NCI-H2196 treated with DMSO at 0.1 percent for 48 hours (cell line): Measurements from ENCODE around the gene FRMPD4.

Source experiments
- DNase-seq: peaks from one replicate; lab custom pipeline; 2025; ENCODE audit not compliant: unreplicated experiment; lab: John Stamatoyannopoulos, UW

FRMPD4 gene

DNA sequence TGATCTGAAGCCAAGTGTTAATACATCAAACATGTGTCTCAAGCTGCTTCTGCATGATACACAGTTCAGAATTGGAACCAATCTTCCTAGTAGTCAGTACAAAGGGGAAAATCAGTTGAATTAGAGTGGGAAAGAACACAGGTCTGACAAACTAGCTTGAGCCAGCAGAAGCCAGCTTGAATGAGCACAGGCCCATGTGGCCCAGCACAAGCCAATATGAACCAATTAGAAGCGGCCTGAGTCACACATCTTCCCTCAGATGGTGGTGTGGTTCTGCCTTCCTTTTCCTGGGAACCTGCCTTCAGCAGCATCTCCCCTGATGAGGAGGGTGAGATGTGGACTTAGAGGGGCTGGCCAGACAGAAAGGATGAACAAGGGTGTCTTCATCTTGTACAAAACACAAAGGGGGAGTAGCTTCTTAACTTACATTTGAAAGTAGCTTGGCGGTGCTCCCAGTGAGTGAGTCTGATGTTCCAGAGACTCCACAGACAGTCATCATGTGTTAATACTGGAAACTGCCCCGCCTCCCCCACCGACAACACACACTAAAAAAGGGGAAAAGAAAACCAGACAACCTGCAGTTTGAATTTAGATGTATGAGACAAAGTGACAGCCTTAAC is 72.0 kb downstream of the FRMPD4 start:
- no peak for DNase-seq

DNA sequence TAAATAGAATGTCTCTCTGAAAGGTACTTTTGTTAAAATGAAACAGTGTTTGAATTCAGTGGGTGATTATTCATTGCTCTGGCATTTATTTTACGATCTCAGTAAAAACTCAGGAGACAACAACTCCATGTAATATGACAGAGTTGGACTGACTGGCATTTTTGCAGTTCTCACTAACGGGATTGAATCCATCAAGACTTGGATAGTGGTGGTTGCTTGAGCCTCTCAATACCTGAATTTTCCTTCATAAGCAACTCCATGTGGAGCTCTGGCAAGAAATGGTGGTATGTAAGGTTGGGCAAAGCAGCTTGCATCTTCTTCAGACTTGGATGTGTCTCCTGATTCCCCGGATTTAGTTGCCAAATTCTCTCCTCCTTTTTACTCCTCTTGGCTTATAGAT is 72.7 kb downstream of the FRMPD4 start:
- DNase-seq: no peak

DNA sequence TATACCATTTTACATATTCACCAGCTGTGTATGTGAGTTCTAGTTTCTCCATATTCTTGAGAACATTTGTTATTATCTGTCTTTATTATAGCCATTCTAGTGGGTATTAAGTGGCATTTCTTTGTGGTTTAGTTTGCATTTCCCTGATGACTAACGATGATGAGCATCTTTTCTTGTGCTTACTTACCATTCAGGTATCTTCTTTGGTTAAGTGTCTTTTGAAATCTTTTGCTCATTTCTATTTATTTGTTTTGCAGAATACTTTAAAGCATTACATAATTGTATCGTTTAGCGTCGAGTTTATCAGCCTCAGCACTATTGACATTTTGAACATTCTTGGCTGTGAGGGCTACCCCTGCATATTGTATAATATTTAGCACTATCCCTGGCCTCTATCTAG is 85.4 kb downstream of the FRMPD4 start:
- DNase-seq: no peak

DNA sequence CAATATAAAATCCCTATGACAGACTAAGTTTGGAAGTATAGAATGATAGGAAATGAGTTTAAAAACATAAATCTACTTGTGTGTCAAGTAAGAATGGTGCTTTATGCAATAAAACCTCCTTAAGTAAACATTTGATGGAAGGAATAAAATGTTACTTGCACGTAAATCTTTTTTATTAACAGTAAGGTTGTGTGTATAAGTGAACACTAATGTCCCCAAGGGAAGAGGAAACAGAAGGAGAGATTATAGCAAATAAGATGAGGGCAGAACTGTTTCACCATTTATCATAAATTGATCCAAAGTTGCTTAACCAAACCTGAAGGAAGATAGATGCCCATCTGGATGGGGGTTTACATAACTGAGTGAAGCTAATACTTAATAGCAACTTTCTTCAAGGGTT is 86.8 kb downstream of the FRMPD4 start:
- no peak for DNase-seq

DNA sequence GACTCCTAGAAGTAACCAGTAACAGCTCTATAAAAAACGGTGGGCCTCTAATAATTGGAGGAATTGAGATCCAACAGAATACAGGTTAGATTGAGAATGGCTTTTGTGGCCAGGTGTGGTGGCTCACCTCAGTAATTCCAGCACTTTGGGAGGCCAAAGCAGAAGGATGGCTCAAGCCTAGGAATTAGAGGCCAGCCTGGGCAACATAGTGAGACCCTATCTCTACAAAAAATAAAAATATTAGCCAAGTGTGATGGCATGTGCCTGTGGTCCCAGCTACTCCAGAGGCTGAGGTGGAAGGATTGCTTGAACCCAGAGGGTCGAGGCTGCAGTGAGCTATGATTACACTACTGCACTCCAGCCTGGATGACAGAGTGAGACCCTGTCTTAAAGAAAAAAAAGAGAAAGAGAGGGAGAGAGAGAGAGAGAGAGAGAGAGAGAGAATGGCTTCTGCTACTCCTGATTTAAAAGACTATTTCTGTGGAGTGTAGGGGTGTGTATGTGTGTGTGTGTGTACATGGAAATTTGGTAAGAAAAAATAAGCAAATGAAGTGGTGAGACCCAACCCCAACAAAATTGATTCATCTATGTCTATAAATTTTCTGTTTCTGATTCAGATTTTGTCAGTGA is 89.3 kb downstream of the FRMPD4 start:
- no peak for DNase-seq

DNA sequence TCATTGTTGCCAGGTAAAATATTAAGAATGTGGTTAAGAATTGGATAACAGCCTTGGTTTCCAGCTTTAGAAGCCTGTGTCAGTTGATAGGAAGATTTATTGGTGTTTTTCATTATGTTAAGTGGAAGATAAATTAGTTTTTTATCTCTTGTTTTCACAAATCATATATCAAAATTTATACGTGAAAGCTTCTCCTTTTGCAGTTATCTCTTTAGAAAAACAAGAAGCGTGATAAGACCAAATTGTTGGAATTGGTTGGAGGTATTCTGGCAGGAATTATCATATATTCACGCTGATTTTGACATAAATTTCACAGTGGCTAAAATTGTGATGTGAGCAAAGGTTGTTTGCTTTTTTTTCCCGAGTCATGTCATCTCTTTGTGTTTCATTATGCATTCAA is 90.6 kb downstream of the FRMPD4 start:
- no peak for DNase-seq

DNA sequence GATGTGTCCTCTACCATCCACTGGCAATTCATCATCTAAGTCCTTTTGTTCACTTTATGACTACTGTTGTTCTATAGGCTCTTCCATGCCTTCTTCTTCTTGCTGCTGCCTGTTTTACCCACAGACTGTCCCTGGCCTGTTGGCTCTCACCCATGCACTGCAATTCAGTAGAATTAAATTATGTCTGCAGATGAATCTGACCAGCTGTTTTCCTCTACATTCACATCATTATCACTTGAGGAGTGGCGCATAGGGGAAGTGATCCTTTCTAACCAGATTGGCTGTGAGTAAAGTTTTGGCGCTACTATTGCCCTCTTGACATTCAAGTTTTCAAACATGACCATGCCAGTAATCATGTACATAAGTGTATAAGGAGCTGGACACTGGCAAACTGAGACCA is 91.7 kb downstream of the FRMPD4 start:
- DNase-seq: no peak

DNA sequence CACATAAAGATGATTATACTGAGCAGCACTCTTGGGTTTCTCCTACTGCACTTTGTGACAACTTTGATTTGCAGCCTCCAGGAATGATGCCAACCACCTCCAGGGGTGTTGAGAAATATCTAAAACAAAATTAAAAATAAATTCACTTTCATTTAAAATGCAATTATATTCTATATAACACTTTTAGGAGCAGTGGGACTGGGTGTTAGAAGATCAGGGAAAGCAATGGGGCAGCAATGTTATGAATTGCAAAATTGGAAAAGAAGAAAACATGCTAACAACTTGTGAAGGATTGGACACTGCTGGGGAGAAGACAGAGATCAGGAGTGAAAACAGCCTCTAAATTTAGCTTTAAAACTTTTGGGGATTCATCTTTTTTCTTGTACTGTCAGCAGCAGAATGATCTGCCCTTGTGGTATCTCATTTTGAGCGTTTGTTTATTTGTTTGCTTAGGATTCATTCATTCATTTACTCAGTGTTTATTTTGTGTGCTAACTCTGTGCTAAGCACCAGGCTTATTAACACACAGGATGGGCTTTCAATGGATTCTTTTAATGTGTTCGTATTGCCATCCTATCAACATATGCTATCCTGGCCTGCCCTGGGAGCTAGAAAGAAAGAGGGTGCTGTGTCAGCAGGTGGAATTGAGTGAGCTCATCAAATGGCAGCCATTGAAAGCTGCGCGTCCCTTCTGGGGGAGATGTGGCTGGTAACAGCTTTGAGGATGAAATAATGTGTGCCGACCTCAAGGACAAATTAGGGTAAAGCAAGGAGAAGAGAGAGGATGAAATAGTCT is 96.5 kb downstream of the FRMPD4 start:
- DNase-seq: no peak

DNA sequence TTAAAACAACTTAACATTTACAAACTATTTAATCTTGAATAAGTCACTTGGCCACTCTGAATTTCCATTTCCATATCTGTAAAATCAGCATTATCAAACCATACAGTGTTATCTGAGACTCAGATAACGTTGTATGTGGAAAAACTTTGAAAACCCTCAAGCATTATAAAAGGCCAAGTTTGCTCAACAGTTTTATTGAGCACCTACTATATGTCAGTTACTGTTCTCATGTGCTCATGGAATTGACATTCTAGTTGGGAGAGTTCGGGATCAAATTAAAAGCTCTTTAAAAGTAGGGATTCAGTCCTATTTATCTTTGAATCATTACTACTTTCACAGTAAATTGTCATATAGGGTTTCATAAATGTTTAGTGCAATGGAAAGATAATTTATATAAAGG is 97.9 kb downstream of the FRMPD4 start:
- DNase-seq: no peak

DNA sequence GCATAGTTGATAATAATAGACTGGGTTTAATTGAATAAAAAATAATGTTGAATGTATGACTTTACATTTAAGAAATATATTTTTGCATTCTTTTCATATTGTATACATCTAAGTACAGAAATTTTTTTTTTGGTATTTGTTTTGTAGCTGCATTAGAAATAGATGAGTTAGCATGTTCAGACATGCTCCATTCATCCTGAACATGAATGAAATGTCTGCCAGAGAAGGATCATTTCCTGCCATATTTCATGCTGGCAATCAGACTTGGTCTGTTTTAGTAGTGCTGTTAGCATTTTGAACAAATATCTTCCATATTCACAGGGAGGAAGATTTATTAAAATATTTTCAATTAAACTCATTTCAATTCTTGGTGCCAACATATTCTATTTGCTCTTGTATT is 98.9 kb downstream of the FRMPD4 start:
- DNase-seq: no peak

DNA sequence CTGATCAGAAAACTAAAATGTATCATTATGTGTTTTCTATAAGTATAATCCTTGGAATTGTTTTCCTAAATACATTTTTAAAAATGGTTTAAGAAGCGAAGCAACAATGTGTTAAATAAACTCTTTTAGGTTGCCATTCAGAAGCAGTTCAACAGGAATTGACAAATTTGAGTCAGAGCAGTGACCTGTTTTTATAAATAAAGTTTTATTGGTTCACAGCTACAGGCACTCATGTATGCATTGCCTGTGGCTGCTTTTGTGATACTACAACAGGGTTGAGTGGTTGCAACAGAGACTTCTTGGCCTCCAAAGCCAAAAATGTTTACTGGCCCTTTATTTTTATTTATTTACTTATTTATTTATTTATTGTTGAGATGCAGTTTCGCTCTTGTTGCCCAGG is 99.5 kb downstream of the FRMPD4 start:
- no peak for DNase-seq

DNA sequence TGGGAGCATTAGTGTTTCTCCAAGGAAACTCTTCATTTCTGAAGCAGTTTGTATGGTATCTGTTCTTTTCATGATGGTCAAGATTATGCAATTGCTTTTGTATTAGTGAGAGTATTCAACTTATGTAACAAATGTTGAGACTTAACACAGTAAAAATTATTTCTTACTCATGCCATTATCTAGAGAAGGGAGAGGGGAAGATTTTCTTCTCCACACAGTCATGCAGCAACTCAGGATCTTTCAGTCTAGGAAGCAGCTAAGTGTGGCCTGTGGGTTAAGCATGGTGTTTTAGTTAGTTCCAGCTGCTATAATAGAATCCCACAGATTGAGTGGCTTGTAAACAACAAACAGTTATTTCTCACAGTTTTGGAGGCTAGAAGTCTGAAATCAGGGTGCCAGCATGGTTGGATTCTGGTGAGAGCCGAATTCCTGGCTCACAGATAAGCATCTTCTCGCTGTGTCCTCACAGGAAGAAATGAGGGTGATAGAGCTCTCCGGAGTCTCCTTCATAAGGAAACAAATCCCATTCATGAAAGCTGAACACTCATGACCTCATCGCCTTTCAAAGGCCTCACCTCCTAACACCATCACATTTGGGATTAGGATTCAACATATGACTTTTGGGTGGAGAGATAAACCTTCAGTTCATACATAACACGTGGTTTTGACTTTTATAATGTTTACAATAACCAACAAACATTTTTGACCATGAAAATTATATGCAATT is 101.2 kb downstream of the FRMPD4 start:
- DNase-seq: no peak

DNA sequence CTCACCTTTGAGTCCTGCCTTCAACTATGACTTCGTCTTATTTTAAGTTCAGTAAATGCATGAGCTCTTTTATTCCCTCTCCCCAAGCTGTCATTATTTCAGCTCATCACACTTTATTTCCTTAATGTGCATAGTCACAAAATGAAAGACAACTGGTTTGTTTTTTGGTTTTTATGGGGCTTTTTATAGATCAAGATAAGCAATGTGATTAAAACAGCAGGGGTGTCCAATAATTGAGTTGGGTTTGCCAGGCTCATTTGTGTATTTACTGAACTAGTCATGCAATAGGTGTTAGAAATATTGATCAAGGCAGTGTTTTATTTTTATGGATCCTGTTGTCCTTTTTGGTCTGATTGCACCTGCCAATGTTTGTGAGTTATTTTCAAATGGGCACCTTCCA is 102.2 kb downstream of the FRMPD4 start:
- DNase-seq: no peak

DNA sequence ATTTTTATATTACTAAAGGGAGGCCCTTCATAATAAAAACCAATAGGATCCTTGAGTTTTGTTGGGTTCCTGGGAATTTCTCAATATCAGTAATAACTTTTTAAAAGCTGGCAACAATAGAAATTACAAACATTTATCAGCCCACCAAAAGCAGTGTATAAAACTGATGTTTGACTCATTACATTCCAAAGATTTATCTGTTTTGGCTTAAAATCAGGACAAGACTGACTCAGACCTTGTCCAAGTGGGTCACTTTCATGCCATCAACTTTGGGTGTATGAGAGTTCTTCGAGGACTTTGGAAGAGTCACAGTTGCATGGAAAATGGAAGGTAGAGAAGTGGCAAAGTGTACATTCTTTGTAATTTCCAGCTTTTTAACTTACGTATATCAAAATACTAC is 102.8 kb downstream of the FRMPD4 start:
- DNase-seq: no peak

DNA sequence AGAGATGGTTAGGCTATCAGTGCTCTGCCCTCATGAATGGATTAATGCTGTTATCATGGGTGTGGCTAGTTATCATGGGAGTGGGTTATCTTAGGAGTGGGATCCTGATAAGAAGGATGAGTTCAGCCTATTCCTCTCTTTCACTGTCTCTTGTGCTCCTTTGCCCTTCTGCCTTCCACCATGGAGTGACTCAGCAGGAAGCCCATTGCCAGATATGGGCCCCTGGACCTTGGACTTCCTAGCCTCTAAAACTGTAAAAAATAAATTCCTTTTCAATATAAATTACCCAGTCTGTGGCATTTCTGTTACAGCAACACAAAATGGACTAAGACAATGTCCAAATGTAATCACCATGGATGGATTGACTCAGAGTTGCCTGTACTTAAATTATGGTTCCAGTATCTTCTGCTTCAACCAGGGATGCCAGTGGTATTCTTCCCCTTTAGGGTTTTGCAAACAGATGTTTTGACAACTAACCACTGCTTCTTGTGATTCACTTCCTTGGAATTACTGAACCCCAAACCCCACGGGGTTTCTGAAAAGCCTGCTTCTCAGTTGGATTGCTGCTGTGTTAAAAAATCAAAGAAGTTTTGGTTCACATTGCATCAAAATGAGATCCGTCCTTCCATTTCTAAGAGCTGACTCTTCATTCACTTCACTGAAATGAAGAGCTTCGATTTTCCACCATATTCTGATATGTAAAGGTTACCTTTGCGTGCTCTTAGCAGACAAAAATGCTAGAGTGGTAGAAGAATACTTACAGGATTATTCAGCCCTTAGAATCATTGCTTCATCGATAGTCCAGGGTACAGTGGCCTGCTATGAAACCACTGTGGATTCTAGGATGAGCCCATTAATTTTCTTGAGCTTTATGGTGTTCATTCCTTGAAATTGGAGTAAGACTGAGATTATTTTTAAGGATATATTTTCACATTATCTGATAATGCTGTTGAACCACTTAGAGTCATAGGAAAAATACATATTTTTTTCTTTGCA is 107.7 kb downstream of the FRMPD4 start:
- DNase-seq: no peak

DNA sequence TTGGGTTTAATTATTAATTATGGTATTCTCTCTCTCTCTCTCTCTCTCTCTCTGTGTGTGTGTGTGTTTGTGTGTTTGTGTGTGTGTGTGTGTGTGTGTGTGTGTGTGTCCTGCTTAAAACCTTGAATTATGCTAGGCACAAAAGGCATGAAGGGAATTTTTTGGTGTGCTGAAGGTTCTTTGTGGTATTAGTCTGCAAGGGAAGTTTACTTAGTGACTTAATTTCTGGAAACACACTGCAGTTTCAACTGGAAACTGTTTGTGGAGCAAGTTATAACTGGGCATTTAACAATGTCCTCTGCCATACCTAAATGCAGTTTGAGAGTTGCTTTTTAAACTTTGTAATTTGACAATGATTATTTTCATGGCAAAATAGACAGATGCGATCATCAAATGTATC is 111.7 kb downstream of the FRMPD4 start:
- no peak for DNase-seq

DNA sequence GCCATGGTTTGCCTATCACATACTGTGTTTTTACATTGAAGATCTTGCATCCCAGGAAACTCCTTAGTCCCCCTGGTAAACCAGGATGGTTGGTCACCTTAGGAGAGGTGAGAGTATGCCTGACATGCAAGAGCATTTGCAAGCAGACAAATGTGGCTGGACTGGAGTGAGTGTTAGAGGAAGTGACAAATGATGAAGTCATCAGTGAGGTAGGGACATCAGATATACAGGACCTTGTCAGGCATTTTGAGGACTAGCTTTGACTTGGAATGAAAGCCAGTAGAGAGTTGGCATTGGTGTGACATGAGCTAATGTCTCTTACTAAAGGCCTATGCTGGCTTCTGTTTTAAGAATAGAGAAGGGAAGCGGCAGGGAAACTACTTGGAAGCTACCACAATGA is 124.9 kb downstream of the FRMPD4 start:
- DNase-seq: no peak

DNA sequence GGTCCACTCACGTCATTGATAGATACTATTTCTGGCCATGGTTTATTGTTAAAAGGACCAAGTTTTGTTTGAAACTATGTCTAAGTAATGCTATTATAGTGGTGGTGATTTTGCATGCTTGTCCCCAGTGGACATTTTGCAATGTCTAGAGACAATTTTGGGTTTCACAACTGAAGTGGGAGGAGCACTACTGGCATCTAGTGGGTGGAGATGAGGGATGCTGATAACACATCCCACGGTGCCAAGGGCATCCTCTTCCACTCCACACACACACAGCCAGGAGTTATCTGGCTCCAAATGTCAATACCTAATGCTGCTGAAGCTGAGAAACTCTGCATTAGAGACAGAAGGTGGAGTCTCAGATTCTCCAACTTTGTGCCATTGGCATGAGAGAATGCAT is 131.2 kb downstream of the FRMPD4 start:
- DNase-seq: no peak

DNA sequence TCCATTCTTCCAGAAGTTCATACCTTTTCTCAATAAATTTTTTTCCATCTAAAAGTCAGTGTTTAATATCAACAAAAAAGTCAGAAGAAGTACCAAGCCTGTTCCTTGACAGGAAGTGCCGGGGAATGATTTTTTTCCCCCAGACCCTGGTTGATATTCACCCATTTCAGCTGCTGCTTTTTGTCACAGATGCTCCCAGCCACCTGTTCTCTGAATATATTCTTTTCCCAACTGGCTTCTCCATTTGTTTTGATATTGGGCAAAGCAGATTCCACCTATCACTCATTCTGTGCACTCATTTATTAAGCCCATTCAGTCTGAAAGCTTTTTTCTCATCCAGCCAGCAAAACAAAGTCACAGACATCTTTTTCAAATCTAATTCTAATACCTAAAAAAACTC is 139.9 kb downstream of the FRMPD4 start:
- DNase-seq: no peak

DNA sequence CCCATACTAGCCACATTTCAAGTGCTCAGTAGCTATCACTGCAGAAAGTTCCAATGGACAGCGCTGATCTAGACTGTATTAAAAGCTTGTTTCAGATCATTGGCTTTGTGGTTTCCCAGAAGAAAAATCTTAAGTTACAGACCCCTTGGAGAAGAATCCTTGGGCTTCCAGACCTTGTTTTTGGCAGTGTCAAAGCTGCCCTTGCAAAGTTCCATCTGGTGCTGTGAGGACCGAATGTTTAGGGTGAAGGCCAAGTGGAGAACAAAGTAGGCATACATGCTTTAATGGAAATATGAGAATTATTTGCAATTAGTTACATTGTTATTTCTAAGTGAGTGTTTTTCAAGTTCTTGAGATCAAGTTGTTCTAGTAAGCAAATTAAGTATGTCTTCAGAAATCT is 144.7 kb downstream of the FRMPD4 start:
- no peak for DNase-seq
